ENCODE data around the gene PSME3IP1. TPM values are rescaled to one million over a fixed set of nuclear protein-coding genes. Genes with fewer than 3 reads are reported as not detected.

Gene PSME3IP1
- 103 to 122 TPM (median 108 TPM) in 5 replicates for total RNA-seq (2022; extraction: Qiagen RNA extraction)

GRCh38 chr16:57185945-57186871, at the start of gene PSME3IP1, which contains the start of gene RSPRY1:
PSME3IP1 (minus strand) TSS chr16:57186039; CDS start chr16:57173854, 12,185 bp downstream.
RSPRY1 (plus strand) TSS chr16:57186329; CDS start chr16:57204659, 18,330 bp downstream.

Other genes with a start within 250 kb of the PSME3IP1 start
- gene CETP, start 224.1 kb downstream of the PSME3IP1 start, total RNA-seq (2022; extraction: Qiagen RNA extraction) = not detected in 5 replicates
- 2.3 to 3.0 TPM (median 2.8 TPM) in 5 replicates for gene NLRC5, start 196.5 kb downstream of the PSME3IP1 start, total RNA-seq (2022; extraction: Qiagen RNA extraction)
- 36.5 to 53.8 TPM (median 52.1 TPM) in 5 replicates for gene CPNE2, start 93.5 kb downstream of the PSME3IP1 start, total RNA-seq (2022; extraction: Qiagen RNA extraction)
- gene RSPRY1, start 290 bp upstream of the PSME3IP1 start, total RNA-seq (2022; extraction: Qiagen RNA extraction) = 39.4 to 50.2 TPM (median 46.5 TPM) in 5 replicates
- gene ARL2BP, start 59.2 kb upstream of the PSME3IP1 start, total RNA-seq (2022; extraction: Qiagen RNA extraction) = 73.1 to 80.6 TPM (median 78.7 TPM) in 5 replicates
- gene PLLP, start 98.6 kb upstream of the PSME3IP1 start, total RNA-seq (2022; extraction: Qiagen RNA extraction) = 1.1 to 1.5 TPM (median 1.2 TPM) in 5 replicates
- gene CCL22, start 172.7 kb upstream of the PSME3IP1 start, total RNA-seq (2022; extraction: Qiagen RNA extraction) = 0.05 to 0.06 TPM (median 0.05 TPM) in 4 of 5 replicates, not detected in the other
- 0.07 to 0.12 TPM (median 0.09 TPM) in 5 replicates for gene CX3CL1, start 186.5 kb upstream of the PSME3IP1 start, total RNA-seq (2022; extraction: Qiagen RNA extraction)
- not detected in 5 replicates for gene CCL17, start 218.7 kb upstream of the PSME3IP1 start, total RNA-seq (2022; extraction: Qiagen RNA extraction)